HFF-Myc (cell line): ENCODE measurements around the gene BCL2L11.
"Not testable (repeated sequence)": the region's sequence is repeated elsewhere in the genome, so short reads cannot be mapped to it uniquely, and the experiment has no call there.

ENCODE experiments used
- DNase-seq: peaks from one replicate; pipeline ENCODE4 v3.0.0-alpha.2; 2011; ENCODE audit warnings: low read depth; ENCODE audit errors: extremely low read depth
- H3K4me3 ChIP-seq: replicated peaks from 2 replicates; pipeline ENCODE4 v1.5.1; 2011; ENCODE audit warnings: low read depth, mild to moderate bottlenecking, control low read depth, low read length
- CTCF ChIP-seq: IDR thresholded peaks from 2 replicates; pipeline ENCODE4 v1.5.1; 2012; ENCODE audit warnings: mild to moderate bottlenecking, low read depth, low read length, control low read depth; ENCODE audit errors: missing control alignments

BCL2L11 gene

GRCh38 chr2:111120253-111121027 is at the start of gene BCL2L11:
TSS of gene BCL2L11 (plus strand) at chr2:111120914. CDS start at chr2:111123746, 2,832 bp downstream.
- TF ChIP-seq CTCF: peak; percentile 13
- peak within 1 kb of the TSS; percentile 94 for H3K4me3 ChIP-seq
- peak; percentile 42 for DNase-seq

GRCh38 chr2:111071600-111072171 is 49.0 kb upstream of the BCL2L11 start:
- peak; percentile 24 for DNase-seq

GRCh38 chr2:111072220-111072871 is 48.4 kb upstream of the BCL2L11 start:
- no peak overlapping the region for H3K4me3 ChIP-seq
- DNase-seq: peak; percentile 10
- TF ChIP-seq CTCF: no peak

More at GRCh38 chr2:111071600-111072171, 49.0 kb upstream of the BCL2L11 start:
- no peak for TF ChIP-seq CTCF
- no peak overlapping the region for H3K4me3 ChIP-seq

GRCh38 chr2:111082659-111083058 is 38.1 kb upstream of the BCL2L11 start:
- not testable (repeated sequence) for DNase-seq, H3K4me3 ChIP-seq

GRCh38 chr2:111091811-111092211 is 28.9 kb upstream of the BCL2L11 start:
- no peak for TF ChIP-seq CTCF
- no peak overlapping the region for H3K4me3 ChIP-seq
- DNase-seq: no peak

GRCh38 chr2:111094691-111095090 is 26.0 kb upstream of the BCL2L11 start:
- TF ChIP-seq CTCF: no peak
- no peak overlapping the region for H3K4me3 ChIP-seq
- no peak for DNase-seq

- no peak for TF ChIP-seq CTCF
- DNase-seq: no peak
- H3K4me3 ChIP-seq: no peak overlapping the region
Observed at GRCh38 chr2:111095434-111095833, 25.3 kb upstream of the BCL2L11 start.
